ENCODE results near the gene FBXL22. TPM values are rescaled to one million over a fixed set of nuclear protein-coding genes. Genes with fewer than 3 reads are reported as not detected.

Gene FBXL22
- total RNA-seq, 1 experiment from 2014 or later: 0.71 TPM

DNA sequence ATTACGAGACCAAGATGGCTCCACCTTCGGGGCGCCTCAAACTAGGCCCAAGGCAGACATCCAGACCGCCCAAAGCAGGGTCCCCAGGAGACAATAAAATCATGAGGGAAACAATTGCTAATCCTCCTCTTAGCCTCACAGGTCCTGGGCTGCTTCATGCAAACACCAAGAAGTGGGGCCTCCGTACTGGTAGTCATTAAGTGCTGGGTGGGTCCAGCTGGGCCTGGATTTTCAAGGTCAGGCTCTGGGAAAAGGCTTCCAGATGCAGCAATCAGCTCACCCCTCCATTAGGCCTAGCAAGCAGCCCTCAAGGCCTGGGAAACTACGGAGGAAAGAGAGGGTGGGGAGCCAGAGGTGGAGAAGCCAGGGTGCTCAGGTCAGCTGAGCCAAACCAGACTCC, 634 bp downstream of the FBXL22 start:
- H3K9me3 Mint-ChIP-seq (ENCODE audit: low read depth, unreplicated experiment): no peaks in the 10 kb centered on the region
- TF ChIP-seq, protein P1, sequence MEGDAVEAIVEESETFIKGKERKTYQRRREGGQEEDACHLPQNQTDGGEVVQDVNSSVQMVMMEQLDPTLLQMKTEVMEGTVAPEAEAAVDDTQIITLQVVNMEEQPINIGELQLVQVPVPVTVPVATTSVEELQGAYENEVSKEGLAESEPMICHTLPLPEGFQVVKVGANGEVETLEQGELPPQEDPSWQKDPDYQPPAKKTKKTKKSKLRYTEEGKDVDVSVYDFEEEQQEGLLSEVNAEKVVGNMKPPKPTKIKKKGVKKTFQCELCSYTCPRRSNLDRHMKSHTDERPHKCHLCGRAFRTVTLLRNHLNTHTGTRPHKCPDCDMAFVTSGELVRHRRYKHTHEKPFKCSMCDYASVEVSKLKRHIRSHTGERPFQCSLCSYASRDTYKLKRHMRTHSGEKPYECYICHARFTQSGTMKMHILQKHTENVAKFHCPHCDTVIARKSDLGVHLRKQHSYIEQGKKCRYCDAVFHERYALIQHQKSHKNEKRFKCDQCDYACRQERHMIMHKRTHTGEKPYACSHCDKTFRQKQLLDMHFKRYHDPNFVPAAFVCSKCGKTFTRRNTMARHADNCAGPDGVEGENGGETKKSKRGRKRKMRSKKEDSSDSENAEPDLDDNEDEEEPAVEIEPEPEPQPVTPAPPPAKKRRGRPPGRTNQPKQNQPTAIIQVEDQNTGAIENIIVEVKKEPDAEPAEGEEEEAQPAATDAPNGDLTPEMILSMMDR (IDR thresholded peaks at IDR 0.05; ENCODE audit: unreplicated experiment): no peak
- H3K4me1 Mint-ChIP-seq (ENCODE audit: low read depth, unreplicated experiment): peaks cover 21% of the 10 kb centered on the region
- H3K27me3 Mint-ChIP-seq (ENCODE audit: unreplicated experiment): no peaks in the 10 kb centered on the region
- no peak for DNase-seq
- H3K36me3 Mint-ChIP-seq (ENCODE audit: insufficient read depth, unreplicated experiment): peaks cover 49% of the 10 kb centered on the region
- CTCF ChIA-PET: interaction anchor here (4.2 kb wide), 1 partner anchor 131 kb away, joined by 27 read pairs; no protein-coding TSS in a partner anchor
- H3K4me3 Mint-ChIP-seq (ENCODE audit: low read depth, unreplicated experiment): no peak overlapping the region
- intact Hi-C loops (cut with micrococcal nuclease; ENCODE audit: unreplicated experiment): no loop called here
- no peak overlapping the region for H3K27ac Mint-ChIP-seq (ENCODE audit: unreplicated experiment)
- BruUV-seq (replicated peaks): no TSS peak

DNA sequence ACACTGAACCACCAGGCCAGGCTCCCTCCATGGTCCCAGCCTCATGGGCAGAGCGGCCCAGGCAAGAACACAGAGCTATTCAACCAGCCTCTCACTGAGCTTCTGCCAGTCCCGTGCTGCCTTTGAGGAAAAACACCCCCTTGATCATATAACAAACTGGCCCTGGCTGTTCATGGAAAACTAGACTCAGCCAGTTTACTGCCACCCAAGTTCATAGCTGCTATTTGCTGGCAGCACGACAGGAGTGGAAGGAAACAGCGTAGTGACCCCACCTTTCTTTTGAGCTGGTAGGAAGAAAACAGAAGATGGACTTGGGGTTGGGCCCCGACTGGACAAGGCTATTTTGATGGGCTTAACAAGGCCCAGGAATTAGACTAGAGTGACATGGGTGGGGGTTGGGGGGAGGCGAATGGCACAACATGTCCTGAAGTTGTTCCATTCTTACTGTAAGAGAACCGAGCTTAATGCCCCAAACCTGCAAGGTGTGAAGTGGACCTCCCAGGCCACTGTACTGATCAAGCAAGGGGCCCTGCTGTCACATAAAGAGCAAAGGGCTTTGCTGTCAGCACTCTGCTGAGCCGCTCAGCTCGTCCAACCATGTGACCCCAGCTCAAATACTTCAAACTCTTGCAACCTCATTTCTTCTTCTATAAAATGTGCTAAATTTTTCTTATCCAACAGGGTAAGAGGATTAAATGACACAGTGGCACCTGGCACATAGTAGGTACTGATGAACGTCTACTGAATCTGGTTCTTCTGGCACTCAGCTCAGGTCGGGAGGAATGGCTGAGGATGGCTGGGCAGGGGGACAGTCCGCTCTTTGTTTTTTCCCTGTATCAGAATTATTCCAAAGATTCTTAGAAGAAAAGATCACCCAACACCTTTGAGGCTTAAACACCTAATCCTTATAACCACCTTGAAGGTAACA, 1.6 kb downstream of the FBXL22 start:
- Mint-ChIP-seq H3K9me3 (ENCODE audit: low read depth, unreplicated experiment) (no peaks in the 10 kb centered on the region), H3K27me3 (ENCODE audit: unreplicated experiment) (no peaks in the 10 kb centered on the region), H3K4me3 (ENCODE audit: low read depth, unreplicated experiment) (peak overlapping the region; percentile 96), H3K4me1 (ENCODE audit: low read depth, unreplicated experiment) (peaks cover 21% of the 10 kb centered on the region), H3K36me3 (ENCODE audit: insufficient read depth, unreplicated experiment) (peaks cover 49% of the 10 kb centered on the region), H3K27ac (ENCODE audit: unreplicated experiment) (peak overlapping the region; percentile 64)
- CTCF ChIA-PET: interaction anchor here (0.7 to 4.2 kb wide), 9 partner anchors 11 to 209 kb away, joined by 3 to 27 read pairs (median 3); partner anchors contain the start of gene USP3
- TSS peak; percentile 17 for BruUV-seq (replicated peaks)
- DNase-seq: no peak
- intact Hi-C loops (cut with micrococcal nuclease; ENCODE audit: unreplicated experiment): loop anchor here (1.0 kb wide), 1 partner anchor 132 kb away; no protein-coding TSS in a partner anchor
- TF ChIP-seq, protein P1 (IDR thresholded peaks at IDR 0.05; ENCODE audit: unreplicated experiment): no peak

DNA sequence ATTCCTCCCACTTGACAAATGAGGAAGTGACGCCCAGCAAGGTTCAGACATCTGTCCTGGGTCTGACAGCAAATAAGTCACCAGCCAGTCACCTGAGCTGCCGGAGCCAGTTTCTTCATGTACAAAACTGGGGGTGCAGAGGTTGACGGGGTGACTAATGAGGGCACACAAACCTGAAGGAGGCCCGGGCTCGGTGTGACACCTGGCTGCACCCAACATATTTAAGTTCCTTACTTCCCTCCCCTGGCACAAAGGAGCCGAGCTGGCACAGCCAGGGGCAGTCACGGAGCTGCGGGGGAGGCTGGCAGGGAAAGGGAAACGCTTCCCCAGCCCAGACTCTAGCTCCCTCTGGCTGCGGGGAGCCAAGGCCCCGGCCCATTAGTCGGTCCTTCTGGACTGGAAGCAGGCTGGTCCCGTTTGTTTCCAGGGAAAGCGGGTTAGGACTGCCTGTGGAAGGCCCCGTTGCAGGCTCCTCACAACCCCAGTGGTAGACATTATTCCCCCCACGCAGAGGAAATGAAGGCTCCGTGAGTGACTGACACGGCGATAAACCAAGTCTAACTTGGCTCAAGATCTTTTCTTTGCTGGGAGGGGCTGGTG, 2.3 kb downstream of the FBXL22 start:
- TF ChIP-seq, protein P1 (IDR thresholded peaks at IDR 0.05; ENCODE audit: unreplicated experiment): peak; percentile 32
- H3K27ac Mint-ChIP-seq (ENCODE audit: unreplicated experiment): peak overlapping the region; percentile 64
- H3K9me3 Mint-ChIP-seq (ENCODE audit: low read depth, unreplicated experiment): no peaks in the 10 kb centered on the region
- H3K4me3 Mint-ChIP-seq (ENCODE audit: low read depth, unreplicated experiment): peak overlapping the region; percentile 96
- no peaks in the 10 kb centered on the region for H3K27me3 Mint-ChIP-seq (ENCODE audit: unreplicated experiment)
- CTCF ChIA-PET: interaction anchor here (0.6 to 4.2 kb wide), 11 partner anchors 10 to 430 kb away, joined by 3 to 27 read pairs (median 5); partner anchors contain the start of gene USP3
- BruUV-seq (replicated peaks): no TSS peak
- intact Hi-C loops (cut with micrococcal nuclease; ENCODE audit: unreplicated experiment): loop anchor here (1.0 kb wide), 1 partner anchor 133 kb away; no protein-coding TSS in a partner anchor
- H3K36me3 Mint-ChIP-seq (ENCODE audit: insufficient read depth, unreplicated experiment): peaks cover 44% of the 10 kb centered on the region
- H3K4me1 Mint-ChIP-seq (ENCODE audit: low read depth, unreplicated experiment): peaks cover 21% of the 10 kb centered on the region
- DNase-seq: peak; percentile 70

DNA sequence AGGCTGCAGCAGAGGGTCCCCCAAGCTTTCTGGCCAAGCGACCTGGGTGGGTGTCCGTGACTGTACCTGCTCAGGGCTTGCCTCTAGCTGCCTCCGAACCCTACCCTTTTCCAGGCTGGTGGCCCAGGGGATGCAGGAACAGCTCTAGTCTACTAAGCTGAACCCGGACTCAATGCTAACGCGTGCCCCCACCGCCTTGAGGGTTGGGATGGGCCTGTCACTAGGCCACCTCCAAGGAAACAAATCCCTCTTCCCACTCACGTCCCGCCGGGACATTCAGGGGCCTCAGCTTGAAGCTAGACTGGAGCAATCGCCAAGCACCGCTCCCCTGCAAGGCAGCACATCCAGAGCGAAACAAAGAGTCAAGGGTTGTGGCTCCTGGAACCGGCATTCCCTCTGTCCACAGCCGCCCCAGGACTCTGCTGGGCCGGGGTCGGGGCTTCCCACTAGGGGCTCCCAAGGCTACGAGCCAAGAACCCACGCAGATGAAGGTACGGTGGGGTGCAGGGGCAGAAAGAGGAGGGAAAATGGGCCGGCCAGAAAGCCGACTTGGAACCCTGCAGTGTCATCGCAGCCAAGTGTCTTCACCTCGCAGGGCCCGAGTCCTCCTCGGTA, 2.9 kb downstream of the FBXL22 start:
- CTCF ChIA-PET: interaction anchor here (0.6 to 4.2 kb wide), 11 partner anchors 10 to 429 kb away, joined by 3 to 27 read pairs (median 5); partner anchors contain the start of gene USP3
- H3K36me3 Mint-ChIP-seq (ENCODE audit: insufficient read depth, unreplicated experiment): peaks cover 40% of the 10 kb centered on the region
- peak overlapping the region; percentile 64 for H3K27ac Mint-ChIP-seq (ENCODE audit: unreplicated experiment)
- peak overlapping the region; percentile 96 for H3K4me3 Mint-ChIP-seq (ENCODE audit: low read depth, unreplicated experiment)
- H3K4me1 Mint-ChIP-seq (ENCODE audit: low read depth, unreplicated experiment): peaks cover 21% of the 10 kb centered on the region
- H3K27me3 Mint-ChIP-seq (ENCODE audit: unreplicated experiment): no peaks in the 10 kb centered on the region
- H3K9me3 Mint-ChIP-seq (ENCODE audit: low read depth, unreplicated experiment): no peaks in the 10 kb centered on the region
- TF ChIP-seq, protein P1 (IDR thresholded peaks at IDR 0.05; ENCODE audit: unreplicated experiment): no peak
- BruUV-seq (replicated peaks): no TSS peak
- intact Hi-C loops (cut with micrococcal nuclease; ENCODE audit: unreplicated experiment): no loop called here
- peak; percentile 29 for DNase-seq

Data from Calu3 (cell line).